Activated naive CD4-positive, alpha-beta T cell treated with anti-CD3 and anti-CD28 coated beads, Interleukin-2, amount 50 U/mL, for 16 hours (primary cell): ENCODE data around the gene KCNB1.

Experiments used
- DNase-seq: peaks from one replicate; pipeline ENCODE4 v3.0.0-alpha.2; 2020

The KCNB1 gene

GRCh38 chr20:49466114-49466912 is 16.2 kb downstream of the KCNB1 start:
- DNase-seq = no peak

DNA sequence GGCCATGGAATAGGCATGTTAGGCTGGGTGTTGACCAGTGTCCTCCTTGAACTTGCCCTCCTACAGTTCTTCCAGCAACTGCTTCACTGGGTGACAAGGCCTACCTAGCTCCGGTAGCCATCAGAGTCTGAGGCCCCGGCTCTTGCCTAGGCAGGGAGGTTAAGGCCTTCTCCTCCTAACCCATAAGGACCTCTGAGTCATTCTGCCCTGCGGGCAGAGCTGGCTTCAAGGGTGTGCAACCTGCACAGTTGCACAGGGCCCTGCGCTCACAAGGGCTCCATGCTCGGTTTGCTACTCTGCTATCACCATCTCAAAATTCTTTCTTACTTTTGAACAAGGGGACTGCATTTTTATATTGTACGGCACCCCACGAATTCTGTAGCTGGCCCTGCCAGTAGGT is 17.9 kb downstream of the KCNB1 start:
- DNase-seq = no peak

DNA sequence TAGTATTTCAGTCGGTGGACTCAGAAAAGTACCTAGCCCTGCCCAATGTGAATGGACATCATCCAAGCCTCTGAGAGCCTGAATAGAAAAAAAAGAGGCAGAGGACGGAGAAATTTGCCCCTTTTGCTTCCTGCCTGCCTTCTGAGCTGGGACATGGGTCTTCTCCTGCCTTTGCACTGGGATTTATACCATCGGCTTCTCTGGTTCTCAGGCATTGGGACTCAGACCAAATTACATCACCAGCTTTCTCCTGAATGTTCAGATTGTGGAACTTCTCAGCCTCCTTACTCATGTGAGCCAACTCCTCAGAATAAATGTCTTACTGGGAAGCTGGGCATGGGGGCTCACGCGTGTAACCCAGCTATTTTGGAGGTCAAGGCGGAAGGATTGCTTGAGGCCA is 19.8 kb downstream of the KCNB1 start:
- no peak for DNase-seq

- DNase-seq = no peak
These were observed 20.4 kb downstream of the KCNB1 start for GRCh38 chr20:49461894-49462620.

DNA sequence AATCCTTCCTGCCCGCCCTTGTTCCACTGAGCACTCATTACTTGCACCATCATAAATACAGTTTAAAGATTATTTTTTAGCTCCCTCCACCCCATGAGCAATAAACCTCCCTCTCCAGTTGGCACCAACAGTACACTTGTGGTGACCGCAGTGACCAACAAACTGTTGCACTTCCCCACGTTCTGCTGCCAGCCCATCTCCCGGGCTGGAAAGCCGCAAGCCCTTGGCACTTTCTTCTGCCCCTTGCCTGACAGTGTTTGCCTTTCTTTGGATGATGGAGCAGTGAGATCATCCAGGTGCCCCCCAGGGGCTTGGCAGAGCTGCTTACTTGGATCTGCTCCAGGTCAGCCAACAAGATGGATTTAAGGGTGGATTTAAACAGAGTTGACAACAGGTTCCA is 21.6 kb downstream of the KCNB1 start:
- no peak for DNase-seq

DNA sequence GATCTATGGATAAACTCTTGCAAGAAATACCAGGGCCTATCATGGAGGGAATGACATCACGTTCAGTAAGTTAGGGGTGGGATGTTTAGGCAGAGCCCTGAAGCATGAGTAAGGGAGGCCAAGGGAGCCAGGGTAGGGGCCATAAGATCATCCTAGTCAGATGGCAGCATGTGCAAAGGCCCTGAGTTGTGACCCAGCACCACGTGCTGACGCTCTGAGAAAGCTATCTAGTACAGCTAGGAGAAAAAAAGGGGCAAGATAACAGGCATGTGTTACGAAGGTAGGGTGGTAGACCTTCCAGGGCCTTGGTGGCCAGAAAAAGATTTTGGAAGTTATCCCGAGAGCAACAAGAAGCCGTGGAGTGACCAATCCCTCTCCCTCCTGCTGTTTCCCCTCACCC is 22.3 kb downstream of the KCNB1 start:
- no peak for DNase-seq

DNA sequence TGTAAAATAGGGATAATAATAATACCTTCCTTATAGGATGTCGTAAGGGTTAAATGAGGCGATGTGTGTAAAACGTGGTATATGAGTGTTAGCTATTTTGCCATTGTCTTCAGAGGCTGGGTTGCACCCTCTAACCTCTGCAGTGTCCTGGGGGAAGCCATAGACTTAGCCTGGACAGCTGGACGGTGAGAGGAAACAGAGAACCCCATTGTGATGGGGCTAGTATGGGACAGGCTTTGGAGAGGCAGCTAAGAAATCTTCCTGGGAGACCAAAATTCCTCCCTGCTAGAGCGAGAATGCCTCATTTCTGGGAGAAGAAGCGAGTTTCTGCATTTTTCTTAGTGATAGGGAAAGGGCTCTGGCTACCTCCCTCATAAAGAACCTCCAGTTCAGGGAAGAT is 22.8 kb downstream of the KCNB1 start:
- no peak for DNase-seq

- no peak for DNase-seq
These were observed 25.0 kb downstream of the KCNB1 start for GRCh38 chr20:49457444-49457843.

DNA sequence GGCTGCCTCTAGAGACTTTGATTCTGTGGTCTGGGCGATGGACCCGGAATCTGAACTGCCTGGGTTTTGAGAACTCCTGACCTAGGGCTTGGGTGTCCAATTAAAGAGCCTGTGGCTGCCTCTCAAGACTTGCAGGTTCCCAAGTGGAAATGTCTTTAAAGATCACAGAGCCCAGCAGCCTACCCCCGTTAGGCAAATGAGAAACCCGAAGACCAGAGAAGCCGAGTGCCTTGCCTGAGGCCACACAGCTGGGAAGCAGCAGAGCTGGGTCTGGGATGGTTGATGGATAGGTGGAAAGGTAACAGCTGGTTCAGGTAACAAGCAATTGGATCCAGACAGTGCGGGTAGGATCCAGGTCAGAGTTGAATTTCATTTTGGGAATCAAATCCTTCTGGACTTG is 25.8 kb downstream of the KCNB1 start:
- no peak for DNase-seq

GRCh38 chr20:49455691-49456090 is 26.8 kb downstream of the KCNB1 start:
- no peak for DNase-seq

- DNase-seq = no peak
These were observed 30.4 kb downstream of the KCNB1 start for GRCh38 chr20:49452011-49452482.

GRCh38 chr20:49450281-49450721 is 32.2 kb downstream of the KCNB1 start:
- no peak for DNase-seq

- DNase-seq = no peak
These were observed 33.6 kb downstream of the KCNB1 start for GRCh38 chr20:49448917-49449316.

DNA sequence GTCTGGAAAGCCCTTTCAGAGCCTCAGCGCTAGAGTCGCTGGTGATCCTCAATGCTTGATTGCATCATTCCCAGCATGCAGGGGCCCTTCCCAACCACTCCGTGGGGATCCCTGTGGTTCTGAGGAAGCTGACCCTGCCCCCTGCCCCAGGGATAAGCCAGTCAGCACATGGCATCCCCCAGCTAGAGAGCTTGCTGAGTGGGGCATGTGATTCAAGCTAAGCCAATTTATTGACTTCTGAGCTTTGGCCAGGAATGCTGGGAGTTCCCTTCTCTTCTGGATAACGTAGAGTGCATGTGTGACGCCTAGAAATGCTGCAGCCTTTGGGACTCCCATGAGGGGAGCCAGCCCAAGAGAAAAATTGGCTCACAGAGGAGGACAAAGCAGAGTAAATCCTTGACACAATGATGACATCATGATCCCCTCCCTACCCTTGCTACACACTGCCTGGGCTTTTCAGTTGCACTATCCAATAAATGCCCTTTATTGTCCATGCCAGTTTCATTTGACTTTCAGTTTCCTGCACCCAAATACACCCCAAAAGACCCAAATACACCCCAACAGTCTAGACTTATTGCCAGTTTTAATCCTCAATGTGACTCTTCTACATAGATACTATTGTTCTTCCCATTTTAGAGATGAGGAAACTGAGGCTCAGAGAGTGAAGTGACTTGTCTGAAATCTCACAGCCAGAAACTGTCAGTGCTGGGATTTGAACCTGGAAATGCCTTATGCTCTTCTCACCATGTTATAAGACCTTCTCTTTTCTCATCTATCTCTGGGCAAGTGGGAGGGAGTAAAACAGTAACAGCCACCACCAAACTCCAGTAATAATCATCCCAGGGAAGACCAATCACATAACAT is 34.3 kb downstream of the KCNB1 start:
- no peak for DNase-seq

DNA sequence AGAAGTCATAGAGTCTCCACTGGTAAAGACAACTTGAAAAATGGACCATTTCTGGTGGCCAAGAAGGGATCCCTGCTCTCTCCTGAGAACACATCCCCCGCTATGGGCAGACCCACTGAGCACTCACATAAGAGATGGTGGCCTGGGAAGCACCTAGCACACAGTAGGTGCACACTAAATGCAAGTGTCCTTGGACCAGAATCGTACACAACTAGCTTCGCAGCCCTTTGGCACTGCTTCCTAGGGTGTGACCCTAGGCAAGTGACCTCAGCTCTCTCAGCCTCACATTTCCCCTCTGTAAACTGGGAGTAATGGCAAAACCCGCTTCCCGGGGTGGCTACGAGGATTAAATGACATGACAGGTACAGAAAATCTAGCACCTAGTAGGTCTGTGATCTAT is 35.1 kb downstream of the KCNB1 start:
- no peak for DNase-seq

GRCh38 chr20:49446808-49447207 is 35.7 kb downstream of the KCNB1 start:
- DNase-seq = no peak

DNA sequence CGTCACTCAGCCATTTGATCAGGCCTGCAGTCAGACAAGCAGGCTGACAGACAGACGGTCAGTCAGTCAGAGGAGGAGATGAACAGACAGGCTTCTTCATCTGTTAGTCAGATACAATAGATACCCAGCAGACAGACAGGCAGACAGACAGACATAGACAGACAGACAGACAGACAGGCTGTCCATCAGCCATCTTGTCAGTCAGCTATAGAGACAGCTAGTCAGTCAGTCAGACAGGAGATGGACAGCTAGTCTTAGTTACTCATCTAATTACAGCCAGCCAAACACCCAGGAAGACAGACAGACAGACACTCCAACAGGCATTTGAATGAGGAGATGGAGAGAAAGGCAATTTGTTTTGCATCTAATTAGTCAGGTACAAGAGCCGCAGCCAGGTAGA is 36.4 kb downstream of the KCNB1 start:
- no peak for DNase-seq

- no peak for DNase-seq
These were observed 37.3 kb downstream of the KCNB1 start for GRCh38 chr20:49445176-49445575.

GRCh38 chr20:49444553-49444990 is 37.9 kb downstream of the KCNB1 start:
- DNase-seq = no peak

GRCh38 chr20:49437057-49437456 is 45.4 kb downstream of the KCNB1 start:
- DNase-seq = no peak

DNA sequence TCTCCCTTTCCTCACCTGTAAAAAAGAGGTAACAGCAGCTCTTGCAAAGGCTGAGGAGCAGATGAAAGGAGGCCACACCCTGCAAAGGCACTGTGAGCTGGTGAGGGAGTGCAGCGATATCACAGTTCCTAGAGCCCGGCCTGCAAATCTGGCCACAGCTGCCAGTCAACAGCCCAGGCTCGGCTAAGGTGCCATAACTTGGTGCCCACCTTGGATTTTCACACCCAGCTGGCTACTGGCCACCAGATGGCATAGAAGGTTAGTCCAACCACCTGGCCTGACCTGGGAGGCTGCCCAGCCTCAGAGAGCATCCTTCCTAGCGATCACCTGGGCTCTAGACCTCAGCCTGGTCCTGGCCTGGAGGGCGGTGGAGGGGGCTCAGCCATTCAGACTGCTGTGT is 46.8 kb downstream of the KCNB1 start:
- no peak for DNase-seq

DNA sequence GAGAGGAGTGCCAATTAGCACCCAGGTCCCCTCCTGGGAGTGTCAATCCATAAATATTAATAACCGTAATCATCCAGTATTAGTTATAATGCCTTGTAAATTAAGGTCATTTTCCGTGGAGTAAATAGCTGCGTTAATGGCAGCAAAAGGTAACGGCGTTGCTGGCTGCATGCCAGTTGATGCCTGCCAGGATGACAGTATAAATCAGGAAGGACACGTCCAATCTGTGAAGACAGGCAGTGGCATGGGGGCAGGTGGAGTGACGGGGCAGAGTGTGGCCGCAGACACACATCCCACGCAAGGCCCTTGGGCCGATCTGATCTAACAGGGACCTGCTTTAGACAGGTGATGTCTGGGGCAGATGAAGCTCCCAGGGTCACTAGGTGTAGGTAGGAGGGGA is 49.1 kb downstream of the KCNB1 start:
- DNase-seq = no peak

DNA sequence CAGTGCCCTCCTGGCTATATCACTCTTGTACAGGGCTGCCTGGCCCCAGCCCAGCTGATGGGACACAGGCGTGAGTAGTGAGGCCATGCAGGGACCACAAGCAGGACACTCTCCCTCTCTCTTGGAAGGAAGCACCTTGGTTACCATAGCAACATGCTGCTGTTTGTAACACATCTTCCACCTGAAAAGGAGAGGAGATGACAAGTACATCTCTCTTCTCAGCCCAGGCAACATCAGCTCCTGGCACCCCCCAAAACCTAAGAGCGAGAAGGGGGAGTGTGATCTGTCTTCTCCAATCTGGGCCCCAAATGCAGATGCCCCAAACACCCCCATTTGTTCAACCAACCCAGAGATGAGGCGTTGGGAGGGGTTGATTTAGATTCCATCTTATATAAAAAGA is 49.9 kb downstream of the KCNB1 start:
- DNase-seq = no peak
